ENCODE data around the gene FBXO2.

FBXO2 gene

DNA sequence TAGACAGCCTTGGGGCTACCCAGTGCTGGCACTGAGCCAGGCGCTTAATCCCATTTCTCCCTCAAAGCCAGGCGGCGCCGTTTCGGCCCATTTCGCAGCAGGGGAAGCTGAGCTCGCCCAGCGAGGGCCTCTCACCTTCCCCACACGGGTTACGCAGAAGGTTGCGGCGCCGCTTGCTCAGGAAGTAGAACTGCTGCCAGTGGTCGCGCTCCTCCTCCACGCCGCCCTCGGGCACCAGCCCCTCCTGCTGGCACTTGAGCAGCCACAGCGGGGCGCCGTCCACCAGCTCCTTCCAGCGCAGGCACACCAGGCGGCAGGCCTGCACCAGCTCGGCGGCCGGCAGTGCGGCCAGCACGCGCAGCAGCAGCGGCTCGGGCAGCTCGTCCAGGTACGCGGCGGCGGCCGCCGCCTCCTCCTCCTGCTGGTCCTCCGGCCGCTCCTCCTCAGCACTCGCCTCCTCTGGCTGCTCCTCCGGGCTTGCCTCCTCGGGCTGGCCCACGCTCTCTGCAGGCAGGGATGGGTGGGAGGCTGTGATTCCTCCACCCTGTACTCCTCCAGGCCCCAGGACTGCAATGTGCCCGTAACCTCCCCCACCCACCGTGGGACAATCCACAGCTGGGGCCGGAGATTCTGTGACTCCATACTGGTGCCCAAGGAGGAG, 3.8 kb downstream of the FBXO2 start:
- no peak overlapping the region for H3K4me3 ChIP-seq (ENCODE audit: low read length, poor library complexity, severe bottlenecking)
- no peaks in the 10 kb centered on the region for H3K27me3 ChIP-seq (ENCODE audit: insufficient read depth, low read length, poor library complexity, severe bottlenecking)
- no peaks in the 10 kb centered on the region for H3K9me3 ChIP-seq (ENCODE audit: insufficient read depth, low read depth, low read length)
- H3K36me3 ChIP-seq (ENCODE audit: insufficient read depth, low read length), result no peaks in the 10 kb centered on the region
- H4K20me1 ChIP-seq (ENCODE audit: insufficient read depth, low read length, poor library complexity, severe bottlenecking), result no peaks in the 10 kb centered on the region
- H3K9ac ChIP-seq (ENCODE audit: low read depth, low read length, poor library complexity, severe bottlenecking), result no peak overlapping the region
- H3K9me2 ChIP-seq (replicated peaks; ENCODE audit: low read depth, low read length), result no peaks in the 10 kb centered on the region
- no peaks in the 10 kb centered on the region for H3F3A ChIP-seq (ENCODE audit: low read depth)
- no peak overlapping the region for H2AFZ ChIP-seq (ENCODE audit: low read length)
- H3K79me2 ChIP-seq (ENCODE audit: insufficient read depth, low read length), result no peaks in the 10 kb centered on the region
- peaks cover 3% of the 10 kb centered on the region for H3K4me1 ChIP-seq (ENCODE audit: insufficient read depth, low read length, poor library complexity, severe bottlenecking)
- H3K4me2 ChIP-seq (ENCODE audit: low read depth, low read length, poor library complexity, severe bottlenecking), result no peak overlapping the region
- TF ChIP-seq EZH2phosphoT487 (IDR thresholded peaks at IDR 0.05; ENCODE audit: borderline replicate concordance) (no peak), CTCF (conservative IDR thresholded peaks at IDR 0.05; ENCODE audit: low read length) (peak; percentile 30; the same call in 1 of the 2 replicates)

DNA sequence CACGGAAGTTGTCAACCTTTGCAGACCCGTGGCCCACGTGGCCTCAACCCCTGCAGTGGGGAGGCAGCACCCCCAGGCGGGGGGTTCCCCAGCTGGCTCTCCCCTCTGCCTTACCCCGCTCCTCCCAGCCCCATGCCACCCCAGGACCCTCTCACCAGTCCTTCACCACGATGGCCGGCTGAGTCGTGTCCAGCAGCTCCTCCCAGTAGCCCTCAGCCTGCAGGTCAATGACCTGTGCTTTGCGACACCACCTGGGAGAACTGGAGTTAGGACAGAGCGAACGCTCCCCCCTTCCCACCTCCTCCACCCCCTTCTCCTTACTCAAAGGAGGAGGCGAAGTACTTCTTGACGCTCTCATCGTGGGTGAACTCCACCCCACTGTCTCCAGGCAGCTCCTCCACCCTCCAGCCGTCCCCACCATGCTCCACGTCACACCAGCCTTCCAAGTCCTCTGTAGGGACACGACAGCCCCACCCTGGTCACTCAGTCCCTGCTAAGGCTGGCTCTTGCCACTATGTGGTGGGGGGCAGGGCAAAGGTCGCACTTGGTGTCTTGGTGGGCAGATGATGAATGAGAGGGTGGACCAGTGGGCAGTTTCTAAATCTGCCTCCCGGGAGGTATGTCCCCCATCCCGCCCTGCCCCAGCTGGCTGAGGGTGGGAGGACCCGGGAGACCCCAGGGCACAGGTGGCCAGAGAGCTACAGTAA, 4.5 kb downstream of the FBXO2 start:
- Histone ChIP-seq H3K79me2 (ENCODE audit: insufficient read depth, low read length) (no peaks in the 10 kb centered on the region), H3K36me3 (ENCODE audit: insufficient read depth, low read length) (no peaks in the 10 kb centered on the region), H3K4me2 (ENCODE audit: low read depth, low read length, poor library complexity, severe bottlenecking) (no peak overlapping the region), H3K9me2 (replicated peaks; ENCODE audit: low read depth, low read length) (no peaks in the 10 kb centered on the region), H4K20me1 (ENCODE audit: insufficient read depth, low read length, poor library complexity, severe bottlenecking) (no peaks in the 10 kb centered on the region), H3K4me3 (ENCODE audit: low read length, poor library complexity, severe bottlenecking) (no peak overlapping the region), H2AFZ (ENCODE audit: low read length) (no peak overlapping the region), H3K9ac (ENCODE audit: low read depth, low read length, poor library complexity, severe bottlenecking) (no peak overlapping the region), H3K4me1 (ENCODE audit: insufficient read depth, low read length, poor library complexity, severe bottlenecking) (no peaks in the 10 kb centered on the region), H3F3A (ENCODE audit: low read depth) (no peaks in the 10 kb centered on the region), H3K27me3 (ENCODE audit: insufficient read depth, low read length, poor library complexity, severe bottlenecking) (no peaks in the 10 kb centered on the region), H3K9me3 (ENCODE audit: insufficient read depth, low read depth, low read length) (no peaks in the 10 kb centered on the region)
- TF ChIP-seq EZH2phosphoT487 (IDR thresholded peaks at IDR 0.05; ENCODE audit: borderline replicate concordance), result no peak
- no peak for TF ChIP-seq CTCF (conservative IDR thresholded peaks at IDR 0.05; ENCODE audit: low read length)

GRCh38 chr1:11649237-11649623, 5.0 kb downstream of the FBXO2 start:
- H3K4me2 ChIP-seq (ENCODE audit: low read depth, low read length, poor library complexity, severe bottlenecking), result no peak overlapping the region
- H3K4me1 ChIP-seq (ENCODE audit: insufficient read depth, low read length, poor library complexity, severe bottlenecking), result no peaks in the 10 kb centered on the region
- H3K79me2 ChIP-seq (ENCODE audit: insufficient read depth, low read length), result no peaks in the 10 kb centered on the region
- no peak overlapping the region for H3K9ac ChIP-seq (ENCODE audit: low read depth, low read length, poor library complexity, severe bottlenecking)
- H3K9me3 ChIP-seq (ENCODE audit: insufficient read depth, low read depth, low read length), result no peaks in the 10 kb centered on the region
- H3F3A ChIP-seq (ENCODE audit: low read depth), result no peaks in the 10 kb centered on the region
- H4K20me1 ChIP-seq (ENCODE audit: insufficient read depth, low read length, poor library complexity, severe bottlenecking), result no peaks in the 10 kb centered on the region
- no peak overlapping the region for H2AFZ ChIP-seq (ENCODE audit: low read length)
- H3K27me3 ChIP-seq (ENCODE audit: insufficient read depth, low read length, poor library complexity, severe bottlenecking), result no peaks in the 10 kb centered on the region
- TF ChIP-seq CTCF (conservative IDR thresholded peaks at IDR 0.05; ENCODE audit: low read length) (no peak), EZH2phosphoT487 (IDR thresholded peaks at IDR 0.05; ENCODE audit: borderline replicate concordance) (no peak)
- no peak overlapping the region for H3K4me3 ChIP-seq (ENCODE audit: low read length, poor library complexity, severe bottlenecking)
- H3K36me3 ChIP-seq (ENCODE audit: insufficient read depth, low read length), result no peaks in the 10 kb centered on the region
- no peaks in the 10 kb centered on the region for H3K9me2 ChIP-seq (replicated peaks; ENCODE audit: low read depth, low read length)
